Forelimb muscle (tissue), 1 donor: ENCODE results near the gene DCUN1D3. TPM values are rescaled to one million over a fixed set of nuclear protein-coding genes. Genes with fewer than 3 reads are reported as not detected.
"Not testable (repeated sequence)": the region's sequence is repeated elsewhere in the genome, so short reads cannot be mapped to it uniquely, and the experiment has no call there.

Source experiments
- DNase-seq: peaks from one replicate; pipeline ENCODE4 v3.0.0-alpha.2; 2013; ENCODE audit warnings: low read depth
- polyA plus RNA-seq: library from polyadenylated mRNA; unstranded; fragments of 120-200 nt; gene quantifications from one replicate; pipeline ENCODE4 v1.2.1, GENCODE V29; 2013; ENCODE audit not compliant: insufficient read length

Gene DCUN1D3
- polyA plus RNA-seq, 1 donor: 4.7 TPM

GRCh38 chr16:20830372-20830771 lies 69.8 kb downstream of the DCUN1D3 start:
- DNase-seq: no peak

- no peak for DNase-seq
These were observed 70.6 kb downstream of the DCUN1D3 start for GRCh38 chr16:20829536-20829935.

DNA sequence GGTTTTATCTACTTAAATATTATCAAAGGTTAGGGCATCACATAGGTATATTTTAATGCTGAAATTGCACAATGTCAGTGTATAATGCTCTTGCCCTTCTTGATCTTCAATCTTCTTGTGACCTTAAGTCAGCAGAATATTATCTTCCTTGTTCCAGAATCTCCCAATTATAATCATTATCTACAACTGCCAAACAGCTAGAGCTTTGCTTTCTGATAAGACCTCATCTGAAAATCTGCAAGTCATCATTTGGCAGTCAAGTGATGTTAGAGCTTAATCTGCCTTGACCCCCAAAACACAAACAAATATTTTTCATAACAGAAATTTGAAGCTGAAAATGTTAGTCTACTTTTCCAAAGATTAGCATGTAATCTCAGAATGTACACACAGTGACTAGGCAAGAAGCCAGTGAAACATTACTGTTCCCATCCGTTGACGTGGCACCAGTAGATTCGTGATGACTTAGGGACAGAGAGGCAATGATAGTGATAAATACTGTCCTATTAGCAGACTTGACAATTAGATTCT lies 74.1 kb downstream of the DCUN1D3 start:
- DNase-seq: no peak

DNA sequence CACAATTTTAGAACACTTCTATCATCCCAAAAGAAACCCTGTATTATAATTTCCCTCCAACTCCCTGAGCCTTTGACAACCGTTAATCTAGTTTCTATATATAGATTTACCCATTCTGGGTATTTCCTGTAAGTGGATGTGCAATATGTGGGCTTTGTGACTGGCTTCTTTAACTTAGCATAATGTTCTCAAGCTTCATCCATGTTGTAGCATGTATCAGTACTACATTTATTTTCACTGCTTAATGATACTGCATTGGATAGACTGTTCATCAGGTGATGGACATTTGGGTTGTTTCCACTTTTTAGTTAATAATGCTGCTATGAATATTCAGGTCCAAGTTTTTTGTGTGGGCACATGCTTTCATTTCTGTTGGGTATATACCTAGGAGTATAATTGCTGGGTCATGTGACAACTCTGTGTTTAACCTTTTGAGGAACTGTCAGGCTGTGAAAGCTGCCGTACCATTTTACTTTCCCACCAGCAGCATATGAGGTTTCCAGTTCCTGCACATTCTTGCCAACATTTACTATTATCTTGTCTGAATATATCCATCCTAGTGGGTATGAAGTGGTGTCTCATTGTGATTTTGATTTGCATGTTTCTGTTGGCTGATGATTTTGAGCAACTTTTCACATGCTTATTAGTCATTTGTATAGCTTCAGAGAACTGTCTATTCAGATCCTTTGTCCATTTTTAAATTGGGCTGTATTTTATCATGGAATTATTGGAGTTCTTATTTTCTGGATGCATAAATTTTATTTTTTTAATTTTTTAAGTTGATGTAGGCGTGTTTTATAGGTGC lies 77.4 kb downstream of the DCUN1D3 start:
- no peak for DNase-seq

DNA sequence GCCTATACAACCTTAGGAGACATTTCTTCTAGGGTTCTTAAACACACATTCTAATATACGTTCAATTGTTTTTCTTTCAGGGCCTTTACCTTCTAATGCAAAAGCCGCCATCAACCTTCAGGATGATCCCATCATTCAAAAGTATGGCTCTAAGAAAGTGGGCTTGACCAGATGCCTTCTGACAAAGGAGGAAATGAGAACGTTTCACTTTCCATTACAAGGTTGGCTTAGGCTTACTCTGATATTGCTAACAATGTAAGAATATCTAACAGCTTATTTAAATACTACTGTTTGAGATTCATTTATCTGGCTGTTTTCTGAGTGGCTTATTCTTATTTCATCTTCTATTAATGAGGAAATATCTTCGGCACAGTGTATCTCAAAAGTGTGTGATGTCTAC lies 78.5 kb downstream of the DCUN1D3 start:
- DNase-seq: no peak

GRCh38 chr16:20818929-20819585 lies 81.1 kb downstream of the DCUN1D3 start:
- DNase-seq: no peak

GRCh38 chr16:20814784-20815183 lies 85.4 kb downstream of the DCUN1D3 start:
- DNase-seq: no peak

- DNase-seq: no peak
These were observed 87.6 kb downstream of the DCUN1D3 start for GRCh38 chr16:20812510-20812909.

GRCh38 chr16:20811889-20812439 lies 88.2 kb downstream of the DCUN1D3 start:
- DNase-seq: no peak

DNA sequence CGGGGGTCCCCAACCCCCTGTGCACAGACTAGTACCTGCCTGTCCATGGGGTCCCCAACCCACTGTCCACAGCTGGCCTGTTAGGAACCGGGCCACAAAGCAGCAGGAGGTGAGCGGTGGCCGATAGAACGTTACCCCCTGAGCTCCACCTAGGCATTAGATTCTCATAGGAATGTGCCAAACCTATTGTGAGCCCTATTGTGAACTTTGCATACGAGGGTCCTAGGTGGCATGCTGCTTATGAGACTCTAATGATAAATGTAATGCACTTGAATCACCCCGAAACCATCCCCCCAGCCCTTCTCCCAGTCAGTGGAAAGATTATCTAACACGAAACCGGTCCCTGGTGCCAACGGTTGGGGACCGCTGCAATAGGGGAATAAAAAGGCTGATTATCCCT lies 92.3 kb downstream of the DCUN1D3 start:
- DNase-seq: no peak

DNA sequence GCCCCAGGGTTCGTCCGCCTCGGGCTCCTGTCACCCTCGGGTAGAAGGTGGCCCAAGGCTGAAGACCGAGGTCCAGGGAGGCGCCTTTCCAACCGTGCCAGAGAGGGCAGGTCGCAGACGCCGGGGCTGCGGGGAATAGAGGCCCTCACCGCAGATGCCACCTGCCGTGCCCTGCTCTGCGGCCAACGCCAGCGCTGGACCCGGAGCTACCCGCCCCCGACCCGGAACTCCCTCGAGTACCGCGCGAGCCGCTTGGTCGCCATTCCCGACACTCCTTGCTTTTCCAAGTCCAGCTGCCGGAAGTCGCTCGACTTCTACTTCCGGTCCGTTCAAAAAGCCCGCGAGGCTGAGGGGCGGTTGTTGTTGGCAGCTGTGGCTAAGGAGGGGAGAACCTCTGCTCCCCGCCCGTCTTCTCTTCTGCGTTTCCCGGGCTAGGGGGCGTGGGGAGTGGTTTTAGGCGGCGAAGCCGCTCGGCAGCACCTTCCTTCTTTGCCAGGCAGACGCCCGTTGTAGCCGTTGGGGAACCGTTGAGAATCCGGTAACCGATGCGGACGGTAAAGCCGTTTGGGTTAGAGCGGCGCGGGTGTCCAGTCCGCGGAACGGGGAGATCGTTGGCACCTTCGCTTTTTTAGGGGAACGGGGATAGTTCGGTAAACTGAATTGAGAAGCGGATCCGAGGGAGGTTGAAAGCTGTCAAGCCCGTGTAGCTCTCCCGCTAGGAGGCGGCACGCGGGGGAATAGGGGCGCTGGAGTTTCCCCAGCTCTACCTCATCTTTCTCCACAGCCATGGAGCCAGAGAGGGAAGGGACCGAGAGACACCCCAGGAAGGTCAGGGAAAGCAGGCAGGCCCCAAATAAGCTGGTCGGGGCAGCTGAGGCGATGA lies 93.7 kb downstream of the DCUN1D3 start, which contains the start of the genes ERI2 and REXO5:
Gene ERI2 (minus strand): TSS at position 305 of the 883 bp plus-strand sequence. CDS start 42 bp downstream, at position 263.
Gene REXO5 (plus strand): TSS at position 360 of the 883 bp plus-strand sequence. CDS start 427 bp downstream, at position 787.
- DNase-seq: peak; percentile 81

DNA sequence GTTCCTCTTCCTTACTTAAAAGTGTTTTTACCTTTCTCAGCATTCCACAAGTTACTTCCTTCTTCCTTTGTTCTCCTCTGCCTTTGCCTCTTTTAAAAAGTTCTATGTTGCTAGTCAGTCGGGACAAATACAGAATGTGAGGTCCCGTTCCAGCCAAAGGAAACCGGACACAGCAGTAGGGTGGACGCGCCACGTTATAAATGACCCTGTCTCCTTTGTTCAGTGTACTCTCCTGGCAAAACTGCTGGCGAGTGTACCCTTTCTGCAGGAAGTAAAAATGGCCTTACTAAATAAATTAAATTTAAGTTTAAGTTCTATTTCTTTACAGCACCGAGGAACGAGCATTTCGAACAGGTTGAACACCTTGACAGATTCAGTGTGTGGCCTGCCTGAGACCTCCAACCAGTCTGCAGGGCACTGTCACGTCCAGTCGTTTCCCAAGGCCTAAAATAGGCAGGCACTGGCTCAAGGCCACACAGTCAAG lies 94.4 kb downstream of the DCUN1D3 start:
- DNase-seq: not testable (repeated sequence)

Other genes starting within 250 kb of the DCUN1D3 start
- 0.13 TPM for gene ACSM1, start 202.7 kb downstream of the DCUN1D3 start, polyA plus RNA-seq
- gene THUMPD1, start 158.5 kb downstream of the DCUN1D3 start, polyA plus RNA-seq: 28.7 TPM
- 2.9 TPM for gene ACSM3, start 136.3 kb downstream of the DCUN1D3 start, polyA plus RNA-seq
- 17.2 TPM for gene ERI2, start 93.9 kb downstream of the DCUN1D3 start, polyA plus RNA-seq
- gene REXO5, start 93.8 kb downstream of the DCUN1D3 start, polyA plus RNA-seq: 5.7 TPM
- 17.8 TPM for gene LYRM1, start 413 bp upstream of the DCUN1D3 start, polyA plus RNA-seq